Upper lobe of right lung (tissue), 1 donor: Measurements from ENCODE around the gene TMEM59. TPM values are rescaled to one million over a fixed set of nuclear protein-coding genes. Genes with fewer than 3 reads are reported as not detected.

Source experiments
- ATAC-seq: fragments of 200-7000 bp; cut with Tn5 transposase; one replicate; pipeline ENCODE4 v1.9.1; 2020; ENCODE audit warnings: mild to moderate bottlenecking, moderate library complexity
- DNase-seq: peaks from one replicate; pipeline ENCODE4 v3.0.0-alpha.2; 2020
- H3K27ac ChIP-seq: fragments of 200-600 bp; one replicate; pipeline ENCODE4 v1.8.0; 2022
- H3K27me3 ChIP-seq: fragments of 200-600 bp; one replicate; pipeline ENCODE4 v1.8.0; 2022; ENCODE audit warnings: mild to moderate bottlenecking
- H3K36me3 ChIP-seq: fragments of 200-600 bp; one replicate; pipeline ENCODE4 v1.8.0; 2022
- H3K4me1 ChIP-seq: fragments of 200-600 bp; one replicate; pipeline ENCODE4 v1.8.0; 2022
- H3K4me3 ChIP-seq: fragments of 200-600 bp; one replicate; pipeline ENCODE4 v1.8.0; 2022; ENCODE audit warnings: mild to moderate bottlenecking
- H3K9me3 ChIP-seq: fragments of 200-600 bp; one replicate; pipeline ENCODE4 v1.8.0; 2022
- CTCF ChIP-seq: fragments of 200-600 bp; IDR thresholded peaks from one replicate; pipeline ENCODE4 v1.8.0; 2022; ENCODE audit warnings: antibody characterized with exemption
- intact Hi-C: fragments of 100-400 bp; cut with DNase I; formaldehyde crosslinking; loops from one replicate; pipeline ENCODE4 v1.11.0; 2022
- total RNA-seq: library from RNA; stranded (reverse); fragmentation: NEBNext Ultra II Directional; extraction: Animal tissue kit (Norgen Biotek cat#: 25700); gene quantifications from one replicate; pipeline ENCODE4 v1.2.1, GENCODE V29; 2021
- donor health status: DM: no; HTN: yes; CAD: no; lungs with severe emphysema.

Gene TMEM59
- total RNA-seq, 1 donor from 2014 or later = 440 TPM

- no peak for TF ChIP-seq CTCF
- Histone ChIP-seq H3K9me3 (no peaks in the 10 kb centered on the region), H3K4me3 (no peak overlapping the region), H3K27ac (no peak overlapping the region), H3K27me3 (no peaks in the 10 kb centered on the region), H3K36me3 (no peaks in the 10 kb centered on the region), H3K4me1 (no peaks in the 10 kb centered on the region)
- peak; percentile 60 for ATAC-seq
- no peak for DNase-seq
- intact Hi-C loops = no loop called here
Observed at GRCh38 chr1:53992085-53992874, 60.7 kb downstream of the TMEM59 start.

- H3K4me1 ChIP-seq = no peaks in the 10 kb centered on the region
- no peaks in the 10 kb centered on the region for H3K27me3 ChIP-seq
- no peak for ATAC-seq
- H3K36me3 ChIP-seq = no peaks in the 10 kb centered on the region
- H3K4me3 ChIP-seq = no peak overlapping the region
- H3K9me3 ChIP-seq = no peaks in the 10 kb centered on the region
- intact Hi-C loops = no loop called here
- DNase-seq = no peak
- H3K27ac ChIP-seq = no peak overlapping the region
- TF ChIP-seq CTCF = no peak
Observed at GRCh38 chr1:53987880-53988279, 65.1 kb downstream of the TMEM59 start.

- H3K27me3 ChIP-seq = no peaks in the 10 kb centered on the region
- intact Hi-C loops = no loop called here
- no peak overlapping the region for H3K27ac ChIP-seq
- no peaks in the 10 kb centered on the region for H3K9me3 ChIP-seq
- H3K4me1 ChIP-seq = peaks cover 9% of the 10 kb centered on the region
- DNase-seq (no peak), ATAC-seq (no peak)
- H3K36me3 ChIP-seq = no peaks in the 10 kb centered on the region
- no peak for TF ChIP-seq CTCF
- no peak overlapping the region for H3K4me3 ChIP-seq
Observed at GRCh38 chr1:53986458-53986857, 66.5 kb downstream of the TMEM59 start.

GRCh38 chr1:53984726-53985125 is 68.3 kb downstream of the TMEM59 start:
- no peak for TF ChIP-seq CTCF
- no peak for DNase-seq
- peaks cover 9% of the 10 kb centered on the region for H3K4me1 ChIP-seq
- H3K27me3 ChIP-seq = no peaks in the 10 kb centered on the region
- H3K9me3 ChIP-seq = no peaks in the 10 kb centered on the region
- no peak for ATAC-seq
- H3K27ac ChIP-seq = no peak overlapping the region
- H3K4me3 ChIP-seq = no peak overlapping the region
- no peaks in the 10 kb centered on the region for H3K36me3 ChIP-seq
- intact Hi-C loops = no loop called here

GRCh38 chr1:53982763-53983104 is 70.3 kb downstream of the TMEM59 start:
- no peaks in the 10 kb centered on the region for H3K36me3 ChIP-seq
- intact Hi-C loops = no loop called here
- H3K9me3 ChIP-seq = no peaks in the 10 kb centered on the region
- ATAC-seq (no peak), DNase-seq (no peak)
- H3K4me1 ChIP-seq = peaks cover 9% of the 10 kb centered on the region
- no peaks in the 10 kb centered on the region for H3K27me3 ChIP-seq
- H3K27ac ChIP-seq = no peak overlapping the region
- no peak for TF ChIP-seq CTCF
- peak overlapping the region; percentile 51 for H3K4me3 ChIP-seq
